Measurements from ENCODE around the gene CARS1.
A peak's percentile ranks its signal among the peaks of the same experiment; 100 is the strongest.

CARS1 gene

DNA sequence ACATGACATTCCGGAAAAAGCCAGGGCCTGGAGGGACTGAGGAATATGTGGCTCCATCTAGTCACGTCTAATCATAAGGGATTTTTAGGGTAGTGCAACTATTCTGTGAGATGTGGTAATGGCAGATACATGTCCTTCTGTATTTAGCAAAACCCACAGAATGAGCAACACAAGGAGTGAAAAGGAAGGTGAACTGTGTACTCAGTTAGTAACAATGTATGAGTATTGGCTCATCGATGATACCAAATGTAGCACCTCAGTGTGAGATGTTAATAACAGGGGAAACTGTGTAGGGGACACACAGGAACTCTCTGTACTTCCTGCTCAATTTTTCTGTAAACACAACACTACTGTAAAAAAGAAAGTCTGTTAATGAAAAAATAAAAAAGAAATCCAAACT, 42.0 kb upstream of the CARS1 start:
- Histone ChIP-seq H4K91ac (ENCODE audit: low read length) (no peak overlapping the region), H2AFZ (ENCODE audit: low read depth, low read length) (no peak overlapping the region), H2AK5ac (ENCODE audit: low read length, severe bottlenecking) (no peak overlapping the region), H3K79me1 (replicated peaks; ENCODE audit: low read length, poor library complexity, severe bottlenecking) (no peaks in the 10 kb centered on the region), H2BK12ac (ENCODE audit: low read length in 2 of 2) (no peak overlapping the region), H3K4me3 (ENCODE audit: insufficient read depth in 1 of 2, low read depth in 1 of 2, low read length in 2 of 2) (no peak overlapping the region), H3K23ac (ENCODE audit: low read length in 2 of 2) (no peak overlapping the region), H3K4me2 (ENCODE audit: low read length, poor library complexity, severe bottlenecking) (no peak overlapping the region), H2BK15ac (ENCODE audit: low read depth, poor library complexity, severe bottlenecking) (no peak overlapping the region), H3K9me3 (ENCODE audit: control insufficient read depth, low read length) (no peaks in the 10 kb centered on the region), H3K27ac (ENCODE audit: low read length, poor library complexity, severe bottlenecking) (no peak overlapping the region), H4K8ac (ENCODE audit: low read length) (no peak overlapping the region), H3K4ac (ENCODE audit: low read depth in 1 of 2, low read length in 2 of 2) (no peak overlapping the region), H3K27me3 (ENCODE audit: control insufficient read depth in 1 of 2, insufficient read depth in 1 of 2, low read length in 2 of 2) (no peaks in the 10 kb centered on the region), H3K9ac (ENCODE audit: low read length) (no peak overlapping the region), H3K14ac (ENCODE audit: low read length in 2 of 2) (no peak overlapping the region), H3K18ac (ENCODE audit: low read depth in 1 of 2, low read length in 2 of 2) (no peak overlapping the region), H3K36me3 (ENCODE audit: control insufficient read depth in 1 of 2, insufficient read depth in 2 of 2, low read depth in 1 of 2, low read length in 2 of 2) (peaks cover 37 to 40% of the 10 kb centered on the region in 2 experiments), H2BK5ac (ENCODE audit: low read depth, low read length, poor library complexity, severe bottlenecking) (no peak overlapping the region), H2BK120ac (ENCODE audit: low read depth, low read length) (no peak overlapping the region), H3K4me1 (ENCODE audit: control insufficient read depth, insufficient read depth, low read depth, low read length) (peaks cover 17% of the 10 kb centered on the region)
- 97% methylated on average over 3 of the region's 3 CpGs for WGBS
- DNase-seq: no peak

DNA sequence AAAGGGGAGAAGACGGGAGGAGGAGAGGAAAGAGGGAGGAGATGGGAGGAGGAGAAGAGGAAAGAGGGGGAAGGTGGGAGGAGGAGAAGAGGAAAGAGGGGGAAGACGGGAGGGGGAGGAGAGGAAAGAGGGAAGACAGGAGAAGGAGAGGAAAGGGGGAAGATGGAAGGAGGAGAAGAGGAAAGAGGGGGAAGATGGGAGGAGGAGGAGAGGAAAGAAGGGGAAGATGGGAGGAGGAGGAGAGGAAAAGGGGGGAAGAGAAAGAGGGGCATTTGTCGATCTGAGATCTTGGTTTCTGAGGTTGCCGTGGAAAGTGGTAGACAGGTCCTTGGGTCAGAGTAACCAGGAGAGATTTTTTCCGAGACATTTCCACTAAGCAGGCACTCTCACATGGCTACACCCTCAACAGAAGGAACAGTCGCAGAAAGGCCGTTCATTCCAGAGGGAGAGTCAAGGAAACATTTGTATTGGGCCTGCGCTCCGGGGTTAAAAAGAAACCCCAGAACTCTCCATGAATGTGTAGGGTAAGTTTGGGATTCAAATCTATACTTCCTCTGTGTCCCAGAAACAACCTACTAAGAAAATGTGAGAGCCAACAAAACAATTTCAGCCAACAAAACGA, 39.8 kb upstream of the CARS1 start:
- Histone ChIP-seq H2BK120ac (ENCODE audit: low read depth, low read length) (no peak overlapping the region), H4K8ac (ENCODE audit: low read length) (no peak overlapping the region), H3K18ac (ENCODE audit: low read depth in 1 of 2, low read length in 2 of 2) (no peak overlapping the region), H3K4me3 (ENCODE audit: insufficient read depth in 1 of 2, low read depth in 1 of 2, low read length in 2 of 2) (no peak overlapping the region), H2BK12ac (ENCODE audit: low read length in 2 of 2) (no peak overlapping the region), H2AFZ (ENCODE audit: low read depth, low read length) (no peak overlapping the region), H3K27me3 (ENCODE audit: control insufficient read depth in 1 of 2, insufficient read depth in 1 of 2, low read length in 2 of 2) (no peaks in the 10 kb centered on the region), H3K4me2 (ENCODE audit: low read length, poor library complexity, severe bottlenecking) (no peak overlapping the region), H3K36me3 (ENCODE audit: control insufficient read depth in 1 of 2, insufficient read depth in 2 of 2, low read depth in 1 of 2, low read length in 2 of 2) (peaks cover 43 to 48% of the 10 kb centered on the region in 2 experiments), H3K4me1 (ENCODE audit: control insufficient read depth, insufficient read depth, low read depth, low read length) (peaks cover 23% of the 10 kb centered on the region), H3K9me3 (ENCODE audit: control insufficient read depth, low read length) (no peaks in the 10 kb centered on the region), H4K91ac (ENCODE audit: low read length) (no peak overlapping the region), H3K14ac (ENCODE audit: low read length in 2 of 2) (no peak overlapping the region), H3K9ac (ENCODE audit: low read length) (no peak overlapping the region), H3K4ac (ENCODE audit: low read depth in 1 of 2, low read length in 2 of 2) (no peak overlapping the region), H3K23ac (ENCODE audit: low read length in 2 of 2) (no peak overlapping the region), H3K79me1 (replicated peaks; ENCODE audit: low read length, poor library complexity, severe bottlenecking) (no peaks in the 10 kb centered on the region), H2BK15ac (ENCODE audit: low read depth, poor library complexity, severe bottlenecking) (no peak overlapping the region), H3K27ac (ENCODE audit: low read length, poor library complexity, severe bottlenecking) (no peak overlapping the region), H2BK5ac (ENCODE audit: low read depth, low read length, poor library complexity, severe bottlenecking) (no peak overlapping the region), H2AK5ac (ENCODE audit: low read length, severe bottlenecking) (no peak overlapping the region)
- no peak for DNase-seq
- 89% methylated on average over 6 of the region's 10 CpGs for WGBS

DNA sequence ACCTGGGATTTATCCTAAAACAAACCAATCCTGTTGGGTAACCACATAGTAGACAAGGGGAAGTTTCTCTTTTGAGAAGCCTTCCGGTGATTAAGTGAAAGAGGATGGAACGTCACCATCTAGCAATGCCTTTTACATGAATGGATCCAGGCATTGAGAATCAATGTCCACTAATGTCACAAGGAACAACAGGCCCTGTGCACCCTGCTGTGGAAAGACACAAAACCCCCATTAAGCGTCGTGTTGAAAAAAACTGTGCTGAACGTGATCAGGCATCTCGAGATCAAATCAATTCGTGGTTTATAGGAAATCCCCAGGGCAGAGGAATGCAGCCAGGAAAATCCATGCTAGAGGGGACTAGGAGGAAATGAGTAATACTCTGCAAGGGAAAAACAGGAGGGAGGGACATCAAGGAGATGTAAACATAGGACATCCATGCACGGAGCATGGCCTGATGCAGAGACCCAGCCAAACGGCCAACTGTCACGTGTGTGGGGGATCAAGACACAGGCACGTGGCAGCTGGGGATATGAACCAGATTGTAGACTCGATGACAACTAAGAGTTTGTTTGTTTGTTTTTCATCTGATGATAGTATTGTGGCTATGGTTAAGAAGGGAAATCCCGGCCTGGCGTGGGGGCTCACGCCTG, 38.6 kb upstream of the CARS1 start:
- no peak overlapping the region for H3K4me3 ChIP-seq (ENCODE audit: insufficient read depth in 1 of 2, low read depth in 1 of 2, low read length in 2 of 2)
- no peaks in the 10 kb centered on the region for H3K79me1 ChIP-seq (replicated peaks; ENCODE audit: low read length, poor library complexity, severe bottlenecking)
- WGBS: 15% methylated on average over 15 of the region's 15 CpGs
- H2AFZ ChIP-seq (ENCODE audit: low read depth, low read length): no peak overlapping the region
- H2BK5ac ChIP-seq (ENCODE audit: low read depth, low read length, poor library complexity, severe bottlenecking): no peak overlapping the region
- H3K27me3 ChIP-seq (ENCODE audit: control insufficient read depth in 1 of 2, insufficient read depth in 1 of 2, low read length in 2 of 2): no peaks in the 10 kb centered on the region
- H3K14ac ChIP-seq (ENCODE audit: low read length in 2 of 2): no peak overlapping the region
- DNase-seq: peak; percentile 99
- no peak overlapping the region for H2BK120ac ChIP-seq (ENCODE audit: low read depth, low read length)
- H2BK15ac ChIP-seq (ENCODE audit: low read depth, poor library complexity, severe bottlenecking): no peak overlapping the region
- H3K4me1 ChIP-seq (ENCODE audit: control insufficient read depth, insufficient read depth, low read depth, low read length): peaks cover 25% of the 10 kb centered on the region
- no peak overlapping the region for H3K4ac ChIP-seq (ENCODE audit: low read depth in 1 of 2, low read length in 2 of 2)
- peaks cover 41 to 43% of the 10 kb centered on the region in 2 experiments for H3K36me3 ChIP-seq (ENCODE audit: control insufficient read depth in 1 of 2, insufficient read depth in 2 of 2, low read depth in 1 of 2, low read length in 2 of 2)
- peak overlapping the region; percentile 12 for H3K27ac ChIP-seq (ENCODE audit: low read length, poor library complexity, severe bottlenecking)
- H3K23ac ChIP-seq (ENCODE audit: low read length in 2 of 2): no peak overlapping the region
- peak overlapping the region in 1 of 2 experiments; percentile 38 for H3K18ac ChIP-seq (ENCODE audit: low read depth in 1 of 2, low read length in 2 of 2)
- H3K9me3 ChIP-seq (ENCODE audit: control insufficient read depth, low read length): no peaks in the 10 kb centered on the region
- peak overlapping the region; percentile 5 for H3K4me2 ChIP-seq (ENCODE audit: low read length, poor library complexity, severe bottlenecking)
- no peak overlapping the region for H2AK5ac ChIP-seq (ENCODE audit: low read length, severe bottlenecking)
- H4K91ac ChIP-seq (ENCODE audit: low read length): no peak overlapping the region
- H2BK12ac ChIP-seq (ENCODE audit: low read length in 2 of 2): no peak overlapping the region
- H3K9ac ChIP-seq (ENCODE audit: low read length): peak overlapping the region; percentile 37
- peak overlapping the region; percentile 66 for H4K8ac ChIP-seq (ENCODE audit: low read length)

DNA sequence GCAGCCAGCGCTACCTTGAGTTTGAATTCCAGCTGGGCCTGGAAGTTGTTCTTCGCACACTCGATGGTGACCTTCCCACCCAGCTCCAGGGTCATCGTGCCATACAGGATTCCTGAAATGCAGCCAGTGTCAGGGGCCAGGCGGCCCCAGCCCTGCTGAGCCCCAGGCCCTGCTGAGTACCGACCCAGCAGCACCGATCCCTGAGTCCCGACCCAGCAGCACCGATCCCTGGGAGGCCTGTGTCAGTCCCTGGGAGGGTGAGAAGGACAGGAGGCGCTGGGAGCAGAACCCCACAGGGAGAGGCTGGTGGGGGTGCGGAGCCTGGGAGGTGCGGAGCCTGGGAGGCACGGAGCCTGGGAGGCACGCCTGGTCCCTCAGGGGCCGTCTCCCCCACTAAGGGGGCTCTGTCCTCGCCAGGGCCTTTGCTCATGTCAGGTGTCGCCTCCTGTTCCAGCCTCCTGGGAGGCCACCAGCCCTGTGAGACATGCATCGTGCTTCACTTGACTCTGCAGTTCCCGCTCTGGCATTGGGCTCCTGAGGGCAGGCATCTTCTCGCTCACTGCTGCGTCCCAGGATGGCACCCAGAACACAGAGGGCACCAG, 37.1 kb upstream of the CARS1 start:
- H3K27ac ChIP-seq (ENCODE audit: low read length, poor library complexity, severe bottlenecking): no peak overlapping the region

More for the DNA sequence above, 37.1 kb upstream of the CARS1 start:
- peak overlapping the region; percentile 77 for H2BK15ac ChIP-seq (ENCODE audit: low read depth, poor library complexity, severe bottlenecking)
- WGBS: 94% methylated on average over 21 of the region's 21 CpGs
- peak overlapping the region; percentile 70 for H4K91ac ChIP-seq (ENCODE audit: low read length)
- DNase-seq: no peak
- H3K4ac ChIP-seq (ENCODE audit: low read depth in 1 of 2, low read length in 2 of 2): peak overlapping the region in 1 of 2 experiments; percentile 29
- peak overlapping the region in 1 of 2 experiments; percentile 91 for H2BK12ac ChIP-seq (ENCODE audit: low read length in 2 of 2)
- no peak overlapping the region for H2AK5ac ChIP-seq (ENCODE audit: low read length, severe bottlenecking)
- H2BK120ac ChIP-seq (ENCODE audit: low read depth, low read length): peak overlapping the region; percentile 6
- H3K79me1 ChIP-seq (replicated peaks; ENCODE audit: low read length, poor library complexity, severe bottlenecking): no peaks in the 10 kb centered on the region
- peak overlapping the region; percentile 1 for H4K8ac ChIP-seq (ENCODE audit: low read length)
- H3K9me3 ChIP-seq (ENCODE audit: control insufficient read depth, low read length): no peaks in the 10 kb centered on the region
- peak overlapping the region in 1 of 2 experiments; percentile 63 for H3K18ac ChIP-seq (ENCODE audit: low read depth in 1 of 2, low read length in 2 of 2)
- no peak overlapping the region for H2AFZ ChIP-seq (ENCODE audit: low read depth, low read length)
- H3K27me3 ChIP-seq (ENCODE audit: control insufficient read depth in 1 of 2, insufficient read depth in 1 of 2, low read length in 2 of 2): no peaks in the 10 kb centered on the region
- no peak overlapping the region for H3K14ac ChIP-seq (ENCODE audit: low read length in 2 of 2)
- H3K4me3 ChIP-seq (ENCODE audit: insufficient read depth in 1 of 2, low read depth in 1 of 2, low read length in 2 of 2): no peak overlapping the region
- H3K4me1 ChIP-seq (ENCODE audit: control insufficient read depth, insufficient read depth, low read depth, low read length): peaks cover 17% of the 10 kb centered on the region
- H3K9ac ChIP-seq (ENCODE audit: low read length): peak overlapping the region; percentile 37
- H2BK5ac ChIP-seq (ENCODE audit: low read depth, low read length, poor library complexity, severe bottlenecking): no peak overlapping the region
- peaks cover 39 to 50% of the 10 kb centered on the region in 2 experiments for H3K36me3 ChIP-seq (ENCODE audit: control insufficient read depth in 1 of 2, insufficient read depth in 2 of 2, low read depth in 1 of 2, low read length in 2 of 2)
- H3K23ac ChIP-seq (ENCODE audit: low read length in 2 of 2): no peak overlapping the region
- H3K4me2 ChIP-seq (ENCODE audit: low read length, poor library complexity, severe bottlenecking): no peak overlapping the region

All from mesenchymal stem cell (in vitro differentiated cells and primary cell).